Measurements from ENCODE around the gene COL28A1.

GRCh38 chr7:7517754-7518153, 17.9 kb downstream of the COL28A1 start:
- TF ChIP-seq CTCF (IDR thresholded peaks at IDR 0.05; ENCODE audit: insufficient read depth, low read length, poor library complexity, severe bottlenecking), result no peak
- TF ChIP-seq EZH2phosphoT487 (conservative IDR thresholded peaks at IDR 0.05; ENCODE audit: low read length), result no peak

Measured in SU-DHL-6 (cell line).